Measurements from ENCODE around the gene VAV2.

DNA sequence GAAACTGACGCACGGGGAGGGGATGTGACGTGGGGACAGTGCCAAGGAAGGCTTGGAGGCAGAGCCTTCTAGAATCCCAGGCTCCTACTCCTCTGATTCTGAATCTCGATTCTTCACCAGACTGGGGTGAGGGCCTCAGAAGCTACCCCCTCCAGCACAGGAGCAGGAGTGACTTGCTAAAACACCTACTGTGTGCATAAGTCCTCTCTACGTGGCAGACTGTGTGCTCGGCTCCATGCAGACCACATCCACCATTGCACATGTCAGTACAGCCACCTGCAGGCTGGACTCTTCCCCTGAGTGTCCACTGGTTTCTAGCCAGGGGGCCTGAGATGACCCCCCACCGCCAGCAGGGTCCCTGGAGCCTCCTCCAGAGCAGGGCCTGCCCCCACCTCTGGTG, 182.8 kb downstream of the VAV2 start:
- TF ChIP-seq, protein P1, sequence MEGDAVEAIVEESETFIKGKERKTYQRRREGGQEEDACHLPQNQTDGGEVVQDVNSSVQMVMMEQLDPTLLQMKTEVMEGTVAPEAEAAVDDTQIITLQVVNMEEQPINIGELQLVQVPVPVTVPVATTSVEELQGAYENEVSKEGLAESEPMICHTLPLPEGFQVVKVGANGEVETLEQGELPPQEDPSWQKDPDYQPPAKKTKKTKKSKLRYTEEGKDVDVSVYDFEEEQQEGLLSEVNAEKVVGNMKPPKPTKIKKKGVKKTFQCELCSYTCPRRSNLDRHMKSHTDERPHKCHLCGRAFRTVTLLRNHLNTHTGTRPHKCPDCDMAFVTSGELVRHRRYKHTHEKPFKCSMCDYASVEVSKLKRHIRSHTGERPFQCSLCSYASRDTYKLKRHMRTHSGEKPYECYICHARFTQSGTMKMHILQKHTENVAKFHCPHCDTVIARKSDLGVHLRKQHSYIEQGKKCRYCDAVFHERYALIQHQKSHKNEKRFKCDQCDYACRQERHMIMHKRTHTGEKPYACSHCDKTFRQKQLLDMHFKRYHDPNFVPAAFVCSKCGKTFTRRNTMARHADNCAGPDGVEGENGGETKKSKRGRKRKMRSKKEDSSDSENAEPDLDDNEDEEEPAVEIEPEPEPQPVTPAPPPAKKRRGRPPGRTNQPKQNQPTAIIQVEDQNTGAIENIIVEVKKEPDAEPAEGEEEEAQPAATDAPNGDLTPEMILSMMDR (conservative IDR thresholded peaks at IDR 0.05; ENCODE audit: low read depth in 2 of 2) = no peak
- TF ChIP-seq, protein P2, sequence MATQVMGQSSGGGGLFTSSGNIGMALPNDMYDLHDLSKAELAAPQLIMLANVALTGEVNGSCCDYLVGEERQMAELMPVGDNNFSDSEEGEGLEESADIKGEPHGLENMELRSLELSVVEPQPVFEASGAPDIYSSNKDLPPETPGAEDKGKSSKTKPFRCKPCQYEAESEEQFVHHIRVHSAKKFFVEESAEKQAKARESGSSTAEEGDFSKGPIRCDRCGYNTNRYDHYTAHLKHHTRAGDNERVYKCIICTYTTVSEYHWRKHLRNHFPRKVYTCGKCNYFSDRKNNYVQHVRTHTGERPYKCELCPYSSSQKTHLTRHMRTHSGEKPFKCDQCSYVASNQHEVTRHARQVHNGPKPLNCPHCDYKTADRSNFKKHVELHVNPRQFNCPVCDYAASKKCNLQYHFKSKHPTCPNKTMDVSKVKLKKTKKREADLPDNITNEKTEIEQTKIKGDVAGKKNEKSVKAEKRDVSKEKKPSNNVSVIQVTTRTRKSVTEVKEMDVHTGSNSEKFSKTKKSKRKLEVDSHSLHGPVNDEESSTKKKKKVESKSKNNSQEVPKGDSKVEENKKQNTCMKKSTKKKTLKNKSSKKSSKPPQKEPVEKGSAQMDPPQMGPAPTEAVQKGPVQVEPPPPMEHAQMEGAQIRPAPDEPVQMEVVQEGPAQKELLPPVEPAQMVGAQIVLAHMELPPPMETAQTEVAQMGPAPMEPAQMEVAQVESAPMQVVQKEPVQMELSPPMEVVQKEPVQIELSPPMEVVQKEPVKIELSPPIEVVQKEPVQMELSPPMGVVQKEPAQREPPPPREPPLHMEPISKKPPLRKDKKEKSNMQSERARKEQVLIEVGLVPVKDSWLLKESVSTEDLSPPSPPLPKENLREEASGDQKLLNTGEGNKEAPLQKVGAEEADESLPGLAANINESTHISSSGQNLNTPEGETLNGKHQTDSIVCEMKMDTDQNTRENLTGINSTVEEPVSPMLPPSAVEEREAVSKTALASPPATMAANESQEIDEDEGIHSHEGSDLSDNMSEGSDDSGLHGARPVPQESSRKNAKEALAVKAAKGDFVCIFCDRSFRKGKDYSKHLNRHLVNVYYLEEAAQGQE (IDR thresholded peaks at IDR 0.05; ENCODE audit: unreplicated experiment) = no peak
- no peak for TF ChIP-seq ZNF331 (CRISPR knock-in tag; IDR thresholded peaks at IDR 0.05; ENCODE audit: low read depth)
- TF ChIP-seq STAT1 (IDR thresholded peaks at IDR 0.05; ENCODE audit: unreplicated experiment) = no peak
- TF ChIP-seq EZH2 (IDR thresholded peaks at IDR 0.05; ENCODE audit: low read depth, unreplicated experiment) = no peak
- no peak for TF ChIP-seq CREB1 (CRISPR knock-in tag; IDR thresholded peaks at IDR 0.05; ENCODE audit: low read depth)
- no peak for TF ChIP-seq EZH2phosphoT487 (IDR thresholded peaks at IDR 0.05; ENCODE audit: unreplicated experiment)
- TF ChIP-seq POLR2AphosphoS5 (IDR thresholded peaks at IDR 0.05; ENCODE audit: low read depth) = no peak
- TF ChIP-seq, protein P3, sequence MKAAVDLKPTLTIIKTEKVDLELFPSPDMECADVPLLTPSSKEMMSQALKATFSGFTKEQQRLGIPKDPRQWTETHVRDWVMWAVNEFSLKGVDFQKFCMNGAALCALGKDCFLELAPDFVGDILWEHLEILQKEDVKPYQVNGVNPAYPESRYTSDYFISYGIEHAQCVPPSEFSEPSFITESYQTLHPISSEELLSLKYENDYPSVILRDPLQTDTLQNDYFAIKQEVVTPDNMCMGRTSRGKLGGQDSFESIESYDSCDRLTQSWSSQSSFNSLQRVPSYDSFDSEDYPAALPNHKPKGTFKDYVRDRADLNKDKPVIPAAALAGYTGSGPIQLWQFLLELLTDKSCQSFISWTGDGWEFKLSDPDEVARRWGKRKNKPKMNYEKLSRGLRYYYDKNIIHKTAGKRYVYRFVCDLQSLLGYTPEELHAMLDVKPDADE (IDR thresholded peaks at IDR 0.05) = no peak
- no peak for TF ChIP-seq NANOG (IDR thresholded peaks at IDR 0.05; ENCODE audit: borderline replicate concordance)

Data from GM23338 (cell line).